ENCODE results near the gene URAD. TPM values are rescaled to one million over a fixed set of nuclear protein-coding genes. Genes with fewer than 3 reads are reported as not detected.
A peak's percentile ranks its signal among the peaks of the same experiment; 100 is the strongest.
"Not testable (repeated sequence)": the region's sequence is repeated elsewhere in the genome, so short reads cannot be mapped to it uniquely, and the experiment has no call there.

URAD gene
- polyA plus RNA-seq, 2 of the 4 experiments (the other 2 are of a cell fraction) = not detected

DNA sequence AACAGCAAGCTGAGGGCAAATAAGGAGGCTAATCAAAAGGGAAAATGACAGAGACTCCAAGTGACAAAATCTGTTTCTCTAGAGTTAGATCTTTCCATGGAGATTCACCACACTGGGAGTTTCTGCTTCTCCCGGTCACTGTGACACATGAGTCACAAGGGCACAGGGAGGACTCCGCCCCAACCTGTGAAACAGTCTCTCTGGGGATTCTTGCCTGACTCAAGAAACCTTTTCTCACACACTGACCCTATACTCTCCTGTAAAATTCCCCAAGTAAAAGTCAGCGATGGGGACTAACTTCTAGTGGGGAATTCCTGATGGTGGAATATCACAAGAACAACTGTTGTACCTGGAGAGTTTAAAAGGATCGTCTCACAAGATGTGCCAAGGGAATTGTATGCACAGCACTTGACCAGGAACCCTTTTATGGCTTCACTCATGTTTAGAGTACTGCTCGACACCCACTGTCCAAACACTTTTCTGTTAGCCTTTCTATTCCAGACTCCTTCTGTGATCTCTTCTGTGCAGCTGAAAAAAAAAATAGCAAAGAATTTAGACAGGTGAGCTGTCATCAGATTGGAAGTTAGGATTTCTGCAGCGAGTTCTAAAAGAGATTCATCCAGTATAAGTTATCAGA is 46.8 kb upstream of the URAD start:
- FAIRE-seq (no peak), DNase-seq (ENCODE audit: low read depth in 1 of 2, low spot score in 1 of 2) (peak in 1 of 2 experiments; percentile 8), ATAC-seq (0 out of 6 replicates have a peak, but pooled peaks of 1 of the 2 experiments have one; percentile 54)
- ChIA-PET POLR2A (no interaction called here), CTCF (no interaction called here)
- Histone ChIP-seq H3K4me2 (0 out of 3 replicates have a peak overlapping the region, but pooled peaks have one; percentile 25), H3K9me3 (no peaks in the 10 kb centered on the region), H3K4me1 (no peaks in the 10 kb centered on the region), H3K27ac (no peak overlapping the region), H3K4me3 (no peak overlapping the region)
- no peak for TF ChIP-seq HEYL (CRISPR knock-in tag; IDR thresholded peaks at IDR 0.05)
- TF ChIP-seq GATA3 (IDR thresholded peaks at IDR 0.05; ENCODE audit: borderline replicate concordance) = no peak
- no peak for TF ChIP-seq BHLHE40 (IDR thresholded peaks at IDR 0.05; ENCODE audit: low read depth, low read length)
- no peak for TF ChIP-seq RCOR1 (IDR thresholded peaks at IDR 0.05; ENCODE audit: low read depth, low read length)
- TF ChIP-seq JUNB (IDR thresholded peaks at IDR 0.05) = no peak
- TF ChIP-seq HDAC2 (IDR thresholded peaks at IDR 0.05) = no peak
- TF ChIP-seq, protein P1, sequence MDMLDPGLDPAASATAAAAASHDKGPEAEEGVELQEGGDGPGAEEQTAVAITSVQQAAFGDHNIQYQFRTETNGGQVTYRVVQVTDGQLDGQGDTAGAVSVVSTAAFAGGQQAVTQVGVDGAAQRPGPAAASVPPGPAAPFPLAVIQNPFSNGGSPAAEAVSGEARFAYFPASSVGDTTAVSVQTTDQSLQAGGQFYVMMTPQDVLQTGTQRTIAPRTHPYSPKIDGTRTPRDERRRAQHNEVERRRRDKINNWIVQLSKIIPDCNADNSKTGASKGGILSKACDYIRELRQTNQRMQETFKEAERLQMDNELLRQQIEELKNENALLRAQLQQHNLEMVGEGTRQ (IDR thresholded peaks at IDR 0.05) = no peak
- TF ChIP-seq KDM1A (IDR thresholded peaks at IDR 0.05; ENCODE audit: low read depth) = no peak
- TF ChIP-seq NFE2L2 (conservative IDR thresholded peaks at IDR 0.05; ENCODE audit: low read length) = no peak
- TF ChIP-seq ZNF302 (CRISPR knock-in tag; IDR thresholded peaks at IDR 0.05) = no peak
- TF ChIP-seq, protein P2, sequence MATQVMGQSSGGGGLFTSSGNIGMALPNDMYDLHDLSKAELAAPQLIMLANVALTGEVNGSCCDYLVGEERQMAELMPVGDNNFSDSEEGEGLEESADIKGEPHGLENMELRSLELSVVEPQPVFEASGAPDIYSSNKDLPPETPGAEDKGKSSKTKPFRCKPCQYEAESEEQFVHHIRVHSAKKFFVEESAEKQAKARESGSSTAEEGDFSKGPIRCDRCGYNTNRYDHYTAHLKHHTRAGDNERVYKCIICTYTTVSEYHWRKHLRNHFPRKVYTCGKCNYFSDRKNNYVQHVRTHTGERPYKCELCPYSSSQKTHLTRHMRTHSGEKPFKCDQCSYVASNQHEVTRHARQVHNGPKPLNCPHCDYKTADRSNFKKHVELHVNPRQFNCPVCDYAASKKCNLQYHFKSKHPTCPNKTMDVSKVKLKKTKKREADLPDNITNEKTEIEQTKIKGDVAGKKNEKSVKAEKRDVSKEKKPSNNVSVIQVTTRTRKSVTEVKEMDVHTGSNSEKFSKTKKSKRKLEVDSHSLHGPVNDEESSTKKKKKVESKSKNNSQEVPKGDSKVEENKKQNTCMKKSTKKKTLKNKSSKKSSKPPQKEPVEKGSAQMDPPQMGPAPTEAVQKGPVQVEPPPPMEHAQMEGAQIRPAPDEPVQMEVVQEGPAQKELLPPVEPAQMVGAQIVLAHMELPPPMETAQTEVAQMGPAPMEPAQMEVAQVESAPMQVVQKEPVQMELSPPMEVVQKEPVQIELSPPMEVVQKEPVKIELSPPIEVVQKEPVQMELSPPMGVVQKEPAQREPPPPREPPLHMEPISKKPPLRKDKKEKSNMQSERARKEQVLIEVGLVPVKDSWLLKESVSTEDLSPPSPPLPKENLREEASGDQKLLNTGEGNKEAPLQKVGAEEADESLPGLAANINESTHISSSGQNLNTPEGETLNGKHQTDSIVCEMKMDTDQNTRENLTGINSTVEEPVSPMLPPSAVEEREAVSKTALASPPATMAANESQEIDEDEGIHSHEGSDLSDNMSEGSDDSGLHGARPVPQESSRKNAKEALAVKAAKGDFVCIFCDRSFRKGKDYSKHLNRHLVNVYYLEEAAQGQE (IDR thresholded peaks at IDR 0.05) = no peak
- WGBS (ENCODE audit: missing lambda C conversion rate) = 2% methylated on average over 6 of the region's 6 CpGs

DNA sequence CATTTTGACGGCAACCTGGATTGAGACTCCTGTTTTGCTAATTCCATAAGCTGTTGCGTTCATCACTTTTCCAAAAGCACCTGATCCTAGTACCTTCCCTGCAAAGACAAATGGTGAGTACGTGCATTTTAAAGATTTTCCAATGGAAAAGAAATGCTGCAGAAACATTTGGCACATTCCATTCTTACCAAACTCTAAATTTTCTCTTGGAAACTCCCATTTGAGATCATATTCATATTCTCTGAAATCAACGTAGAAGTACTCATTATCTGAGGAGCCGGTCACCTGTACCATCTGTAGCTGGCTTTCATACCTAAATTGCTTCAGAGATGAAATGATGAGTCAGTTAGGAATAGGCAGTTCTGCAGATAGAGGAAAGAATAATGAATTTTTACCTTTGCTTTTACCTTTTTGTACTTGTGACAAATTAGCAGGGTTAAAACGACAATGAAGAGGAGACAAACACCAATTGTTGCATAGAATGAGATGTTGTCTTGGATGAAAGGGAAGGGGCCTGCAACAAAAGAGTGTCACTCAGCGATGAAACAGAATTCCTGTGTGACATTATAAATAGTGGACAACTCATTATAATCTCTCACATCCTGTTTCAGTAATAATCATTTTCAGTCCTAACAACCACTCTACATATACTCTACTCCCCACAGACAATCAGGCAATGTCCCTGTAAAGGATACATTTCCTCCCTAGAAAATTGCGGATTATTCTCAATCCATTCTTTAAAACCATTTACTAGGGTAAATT is 45.6 kb upstream of the URAD start:
- no peak for DNase-seq (ENCODE audit: low read depth in 1 of 2, low spot score in 1 of 2)
- ATAC-seq = no peak
- Histone ChIP-seq H3K9me3 (no peaks in the 10 kb centered on the region), H3K4me3 (no peak overlapping the region), H3K4me1 (no peaks in the 10 kb centered on the region), H3K27ac (no peak overlapping the region), H3K4me2 (no peak overlapping the region)
- CTCF ChIA-PET = no interaction called here
- TF ChIP-seq, protein P2 (IDR thresholded peaks at IDR 0.05) = no peak
- TF ChIP-seq GATA3 (IDR thresholded peaks at IDR 0.05; ENCODE audit: borderline replicate concordance) (no peak), CBX2 (IDR thresholded peaks at IDR 0.05; ENCODE audit: borderline replicate concordance, low read depth) (no peak), RCOR1 (IDR thresholded peaks at IDR 0.05; ENCODE audit: low read depth, low read length) (no peak)
- POLR2A ChIA-PET = no interaction called here
- 77% methylated on average over 8 of the region's 8 CpGs for WGBS (ENCODE audit: missing lambda C conversion rate)
- no peak for FAIRE-seq

DNA sequence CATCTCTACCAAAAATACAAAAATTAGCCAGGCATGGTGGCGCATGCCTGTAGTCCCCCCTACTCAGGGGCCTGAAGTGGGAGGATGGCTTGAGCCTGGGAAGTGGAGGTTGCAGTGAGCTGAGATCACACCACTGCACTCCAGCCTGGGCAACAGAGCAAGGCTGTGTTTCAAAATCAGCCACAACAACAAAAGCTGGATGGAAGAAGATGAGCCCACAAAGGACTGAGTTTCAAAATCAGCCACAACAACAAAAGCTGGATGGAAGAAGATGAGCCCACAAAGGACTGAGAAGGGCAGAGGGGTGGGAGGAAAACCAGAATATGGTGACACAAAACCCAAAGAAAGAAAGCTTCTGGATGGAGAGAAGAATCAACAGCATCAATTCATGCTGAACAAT is 43.9 kb upstream of the URAD start:
- FAIRE-seq; H3K27ac ChIP-seq; ATAC-seq; H3K4me1 ChIP-seq; H3K4me2 ChIP-seq; DNase-seq (ENCODE audit: low read depth in 1 of 2, low spot score in 1 of 2); POLR2A ChIA-PET; H3K4me3 ChIP-seq; H3K9me3 ChIP-seq; CTCF ChIA-PET: not testable (repeated sequence)
- no CpG with 5 or more reads among the region's 1 CpG for WGBS (ENCODE audit: missing lambda C conversion rate)
